IMR-90 (cell line): ENCODE measurements around the gene BSPH1.

ENCODE experiments used
- MAFK ChIP-seq: IDR thresholded peaks from 2 replicates; pipeline ENCODE4 v1.6.1; 2012; ENCODE audit warnings: low read depth, low read length, improper control_type of control experiment
- TF ChIP-seq, protein P1 (sequence below): fragments of 150-350 bp; IDR thresholded peaks from 2 replicates; pipeline ENCODE4 v1.6.1; 2017; ENCODE audit warnings: mild to moderate bottlenecking, antibody characterized with exemption, low read length, low read depth

GRCh38 chr19:47973529-47973928, 18.4 kb downstream of the BSPH1 start:
- TF ChIP-seq MAFK, result no peak
- TF ChIP-seq, protein P1, sequence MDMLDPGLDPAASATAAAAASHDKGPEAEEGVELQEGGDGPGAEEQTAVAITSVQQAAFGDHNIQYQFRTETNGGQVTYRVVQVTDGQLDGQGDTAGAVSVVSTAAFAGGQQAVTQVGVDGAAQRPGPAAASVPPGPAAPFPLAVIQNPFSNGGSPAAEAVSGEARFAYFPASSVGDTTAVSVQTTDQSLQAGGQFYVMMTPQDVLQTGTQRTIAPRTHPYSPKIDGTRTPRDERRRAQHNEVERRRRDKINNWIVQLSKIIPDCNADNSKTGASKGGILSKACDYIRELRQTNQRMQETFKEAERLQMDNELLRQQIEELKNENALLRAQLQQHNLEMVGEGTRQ, result no peak
